ENCODE data around the gene TRIM28.

DNA sequence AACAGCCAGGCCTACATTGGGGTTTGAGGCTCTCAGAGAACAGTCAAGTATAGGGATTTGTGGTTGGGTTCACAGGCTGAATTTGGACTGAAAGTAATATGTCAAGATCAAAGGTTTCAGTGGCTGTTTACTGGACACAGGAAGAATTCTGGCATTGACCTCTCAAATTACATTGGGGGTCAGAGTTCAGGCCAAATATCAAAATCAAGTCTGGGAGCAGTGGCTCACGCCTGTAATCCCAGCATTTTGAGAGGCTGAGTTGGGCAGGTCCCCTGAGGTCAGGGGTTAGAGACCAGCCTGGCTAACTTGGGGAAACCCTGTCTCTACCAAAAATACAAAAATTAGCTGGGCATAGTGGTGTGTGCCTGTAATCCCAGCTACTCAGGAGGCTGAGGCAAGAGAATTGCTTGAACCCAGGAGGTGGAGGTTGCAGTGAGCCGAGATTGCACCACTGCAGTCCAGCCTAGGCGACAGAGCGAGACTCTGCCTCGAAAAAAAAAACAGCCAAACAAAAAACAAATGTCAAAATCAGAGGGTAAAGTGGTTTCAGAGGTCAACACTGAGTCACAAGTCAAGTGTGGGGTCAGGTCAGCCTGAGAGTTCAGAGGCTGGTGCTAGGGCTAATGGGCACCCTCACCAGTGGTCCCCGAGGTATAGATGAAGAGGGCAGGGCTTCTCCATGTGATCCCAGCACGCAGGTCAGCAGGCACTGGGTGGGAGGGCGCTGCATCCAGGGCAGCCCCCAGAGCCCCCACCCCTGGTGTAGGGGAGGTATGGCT, 33.6 kb upstream of the TRIM28 start:
- TF ChIP-seq POLR2AphosphoS5 (IDR thresholded peaks at IDR 0.05; ENCODE audit: borderline replicate concordance, low read depth, low read length) (no peak), EZH2 (IDR thresholded peaks at IDR 0.05) (no peak), FOXP2 (optimal IDR thresholded peaks at IDR 0.05; ENCODE audit: control extremely low read depth, extremely low read length, insufficient read depth) (no peak)
